AG04449 (cell line): ENCODE measurements around the gene LDB2.

Experiments used
- CTCF ChIA-PET: fragments of 350-600 bp; formaldehyde crosslinking; extraction: SDS; loops from one replicate; lab custom pipeline; 2021; ENCODE audit warnings: antibody characterized with exemption; lab: Yijun Ruan, JAX
- POLR2A ChIA-PET: fragments of 400-600, 350-600 bp; formaldehyde crosslinking; extraction: SDS; loops from one replicate; lab custom pipeline; 2020; ENCODE audit warnings: antibody characterized with exemption, inconsistent platforms; lab: Yijun Ruan, JAX
- DNase-seq: peaks from one replicate; pipeline ENCODE4 v3.0.0-alpha.2; 2010; ENCODE audit warnings: low read depth, low spot score
- H3K4me3 ChIP-seq: 2 replicates; pipeline ENCODE4 v1.5.1; 2011; ENCODE audit warnings: low read depth, mild to moderate bottlenecking, control low read depth, low read length
- TF ChIP-seq, protein P1 (sequence below): IDR thresholded peaks from one replicate; pipeline ENCODE4 v1.5.1; 2011; ENCODE audit warnings: mild to moderate bottlenecking, moderate library complexity, low read length, control low read depth, inconsistent platforms; ENCODE audit not compliant: insufficient read depth; ENCODE audit errors: missing control alignments

The LDB2 gene

DNA sequence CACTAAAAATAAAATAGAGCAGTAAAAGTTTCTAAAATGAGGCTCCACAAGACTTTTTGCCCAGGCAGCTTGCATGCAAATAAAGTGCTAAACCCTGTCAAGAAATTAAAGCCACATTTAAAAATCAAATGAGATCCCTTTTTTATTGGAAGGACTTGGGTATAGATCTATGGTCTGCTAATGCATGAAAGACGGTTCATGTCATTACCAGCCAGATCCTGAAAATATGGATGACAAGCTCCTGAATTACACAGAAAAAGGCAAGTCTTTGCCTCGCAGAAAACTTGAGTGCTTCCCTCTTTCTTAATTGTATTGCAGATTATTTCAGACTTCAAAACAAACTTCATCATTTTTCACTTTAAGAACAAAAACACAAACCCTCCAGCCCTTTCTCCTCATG, 169.6 kb downstream of the LDB2 start:
- CTCF ChIA-PET = interaction anchor here (1.0 to 1.8 kb wide), 5 partner anchors 12 to 719 kb away, joined by 3 to 5 read pairs (median 4); no protein-coding TSS in a partner anchor

GRCh38 chr4:16728111-16728510, 170.3 kb downstream of the LDB2 start:
- TF ChIP-seq, protein P1, sequence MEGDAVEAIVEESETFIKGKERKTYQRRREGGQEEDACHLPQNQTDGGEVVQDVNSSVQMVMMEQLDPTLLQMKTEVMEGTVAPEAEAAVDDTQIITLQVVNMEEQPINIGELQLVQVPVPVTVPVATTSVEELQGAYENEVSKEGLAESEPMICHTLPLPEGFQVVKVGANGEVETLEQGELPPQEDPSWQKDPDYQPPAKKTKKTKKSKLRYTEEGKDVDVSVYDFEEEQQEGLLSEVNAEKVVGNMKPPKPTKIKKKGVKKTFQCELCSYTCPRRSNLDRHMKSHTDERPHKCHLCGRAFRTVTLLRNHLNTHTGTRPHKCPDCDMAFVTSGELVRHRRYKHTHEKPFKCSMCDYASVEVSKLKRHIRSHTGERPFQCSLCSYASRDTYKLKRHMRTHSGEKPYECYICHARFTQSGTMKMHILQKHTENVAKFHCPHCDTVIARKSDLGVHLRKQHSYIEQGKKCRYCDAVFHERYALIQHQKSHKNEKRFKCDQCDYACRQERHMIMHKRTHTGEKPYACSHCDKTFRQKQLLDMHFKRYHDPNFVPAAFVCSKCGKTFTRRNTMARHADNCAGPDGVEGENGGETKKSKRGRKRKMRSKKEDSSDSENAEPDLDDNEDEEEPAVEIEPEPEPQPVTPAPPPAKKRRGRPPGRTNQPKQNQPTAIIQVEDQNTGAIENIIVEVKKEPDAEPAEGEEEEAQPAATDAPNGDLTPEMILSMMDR = no peak
- ChIA-PET POLR2A (no interaction called here), CTCF (interaction anchor here (1.0 to 1.8 kb wide), 6 partner anchors 11 to 720 kb away, joined by 3 to 5 read pairs (median 4); no protein-coding TSS in a partner anchor)
- DNase-seq = no peak
- no peak overlapping the region for H3K4me3 ChIP-seq

More for the DNA sequence above, 169.6 kb downstream of the LDB2 start:
- TF ChIP-seq, protein P1 = no peak
- no peak for DNase-seq
- no peak overlapping the region for H3K4me3 ChIP-seq
- POLR2A ChIA-PET = no interaction called here

GRCh38 chr4:16727218-16727617, 171.2 kb downstream of the LDB2 start:
- no peak overlapping the region for H3K4me3 ChIP-seq
- ChIA-PET POLR2A (no interaction called here), CTCF (interaction anchor here (1.1 kb wide), 1 partner anchor 597 kb away, joined by 3 read pairs; no protein-coding TSS in a partner anchor)
- DNase-seq = no peak
- TF ChIP-seq, protein P1 = no peak

GRCh38 chr4:16726368-16727050, 171.9 kb downstream of the LDB2 start:
- no peak for DNase-seq
- TF ChIP-seq, protein P1 = no peak
- POLR2A ChIA-PET = no interaction called here
- no peak overlapping the region for H3K4me3 ChIP-seq
- CTCF ChIA-PET = interaction anchor here (1.0 kb wide), 1 partner anchor 10 kb away, joined by 4 read pairs; no protein-coding TSS in a partner anchor

GRCh38 chr4:16725252-16725651, 173.2 kb downstream of the LDB2 start:
- POLR2A ChIA-PET = no interaction called here
- DNase-seq = no peak
- CTCF ChIA-PET = no interaction called here

GRCh38 chr4:16722416-16722815, 176.0 kb downstream of the LDB2 start:
- no peak overlapping the region for H3K4me3 ChIP-seq
- ChIA-PET POLR2A (no interaction called here), CTCF (interaction anchor here (1.0 kb wide), 1 partner anchor 9 kb away, joined by 3 read pairs; no protein-coding TSS in a partner anchor)
- no peak for DNase-seq
- TF ChIP-seq, protein P1 = no peak

More at GRCh38 chr4:16725252-16725651, 173.2 kb downstream of the LDB2 start:
- TF ChIP-seq, protein P1 = no peak
- H3K4me3 ChIP-seq = no peak overlapping the region
